ENCODE measurements around the gene NHEJ1.

The NHEJ1 gene

DNA sequence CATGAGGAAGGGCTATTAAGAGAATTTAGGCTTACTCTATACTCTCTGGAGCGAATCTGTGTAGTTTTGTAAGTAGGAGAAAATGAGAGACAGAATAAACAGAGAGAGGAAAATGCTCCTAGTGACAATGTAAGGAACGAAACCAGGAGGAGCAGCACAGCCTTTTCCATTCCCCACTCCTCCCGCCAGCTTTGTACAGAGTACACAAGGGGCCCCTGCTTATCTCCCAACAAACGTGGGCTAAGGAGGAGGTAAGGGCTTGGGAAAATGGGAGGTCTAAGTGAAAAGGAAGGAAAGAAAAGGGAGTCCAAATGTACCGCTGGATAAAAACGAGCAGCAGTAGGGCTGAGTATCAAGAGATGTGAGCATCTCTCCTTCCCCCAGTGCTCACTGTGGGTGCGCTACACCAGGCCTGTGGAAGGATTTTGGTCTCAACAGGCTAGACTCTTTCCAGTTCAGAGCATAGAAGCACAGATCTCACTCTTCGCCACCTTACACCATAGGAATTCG lies 87.8 kb downstream of the NHEJ1 start:
- no peaks in the 10 kb centered on the region for H3K4me1 ChIP-seq (ENCODE audit: insufficient read depth, insufficient read length)
- TF ChIP-seq SUZ12 (IDR thresholded peaks at IDR 0.05; ENCODE audit: extremely low read depth, insufficient read depth, insufficient read length) (no peak), YY1 (IDR thresholded peaks at IDR 0.05; ENCODE audit: insufficient read depth, insufficient read length) (no peak), ZNF274 (IDR thresholded peaks at IDR 0.05; ENCODE audit: low read depth, low read length) (no peak)
- H3K9me3 ChIP-seq (ENCODE audit: insufficient read depth, low read length): no peaks in the 10 kb centered on the region
- no peak overlapping the region for H3K4me3 ChIP-seq (ENCODE audit: insufficient read length, low read depth)
- no peak for DNase-seq (ENCODE audit: low read depth, low spot score)
- no peak overlapping the region for H3K9ac ChIP-seq (ENCODE audit: insufficient read length, low read depth)
- H3K36me3 ChIP-seq (ENCODE audit: insufficient read depth, insufficient read length, low read length): peaks cover 34% of the 10 kb centered on the region
- H3K27me3 ChIP-seq (ENCODE audit: insufficient read depth, insufficient read length): no peaks in the 10 kb centered on the region

DNA sequence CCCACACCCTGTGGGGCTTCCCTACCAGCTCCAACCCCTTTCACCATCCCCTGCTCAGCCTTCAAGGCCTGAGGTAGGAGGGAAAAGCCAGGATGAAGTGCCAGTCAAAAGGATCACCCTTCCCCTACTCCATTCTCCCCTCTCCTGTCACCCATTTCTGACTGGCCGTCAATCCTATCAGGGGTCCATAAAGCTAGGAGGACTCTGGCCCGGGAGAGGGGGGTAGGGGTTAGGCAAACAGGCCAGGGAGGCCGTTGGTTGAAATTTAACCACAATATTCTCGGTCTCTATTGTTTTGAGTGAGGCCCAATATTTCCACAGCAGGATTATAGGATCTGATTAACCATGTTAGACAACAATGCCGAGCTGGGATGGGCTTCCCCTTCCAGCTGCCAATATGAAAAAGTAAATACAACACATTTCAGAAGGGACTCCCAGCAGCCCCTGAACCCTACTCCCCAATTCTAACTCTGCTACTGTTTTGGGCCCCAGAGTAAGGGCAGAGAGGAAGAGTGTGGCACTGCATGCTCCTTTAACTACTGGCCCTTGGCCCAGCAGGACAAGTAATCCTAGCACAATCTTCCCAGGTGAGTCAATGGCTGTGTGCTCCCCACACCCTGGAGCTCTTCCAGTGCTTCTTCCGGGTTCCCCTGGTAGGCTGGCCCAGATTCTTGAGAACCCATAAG lies 89.3 kb downstream of the NHEJ1 start:
- Histone ChIP-seq H3K36me3 (ENCODE audit: insufficient read depth, insufficient read length, low read length) (peaks cover 20% of the 10 kb centered on the region), H3K27me3 (ENCODE audit: insufficient read depth, insufficient read length) (no peaks in the 10 kb centered on the region), H3K4me3 (ENCODE audit: insufficient read length, low read depth) (no peak overlapping the region), H3K9me3 (ENCODE audit: insufficient read depth, low read length) (no peaks in the 10 kb centered on the region), H3K9ac (ENCODE audit: insufficient read length, low read depth) (no peak overlapping the region), H3K4me1 (ENCODE audit: insufficient read depth, insufficient read length) (no peaks in the 10 kb centered on the region)
- DNase-seq (ENCODE audit: low read depth, low spot score): no peak
- TF ChIP-seq ZNF274 (IDR thresholded peaks at IDR 0.05; ENCODE audit: low read depth, low read length) (no peak), YY1 (IDR thresholded peaks at IDR 0.05; ENCODE audit: insufficient read depth, insufficient read length) (no peak), SUZ12 (IDR thresholded peaks at IDR 0.05; ENCODE audit: extremely low read depth, insufficient read depth, insufficient read length) (no peak)

DNA sequence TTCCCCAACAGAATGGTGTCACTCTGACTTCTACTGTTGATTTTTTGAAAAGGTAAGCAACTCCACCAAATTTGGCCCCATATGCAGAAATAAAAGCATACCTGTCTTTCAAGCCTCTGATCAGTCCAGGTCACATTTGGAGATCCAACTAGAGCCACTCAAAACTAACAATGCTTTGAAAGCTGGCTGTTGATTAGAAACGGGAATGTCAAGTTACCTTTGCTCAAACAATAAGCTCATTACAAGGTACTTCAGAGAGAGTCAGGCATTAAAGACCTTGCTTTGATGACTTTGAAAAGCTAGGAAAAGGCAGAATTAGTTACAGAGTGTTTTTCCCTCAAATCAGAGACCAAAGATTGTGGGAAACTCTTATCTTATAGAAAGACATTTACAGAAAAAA lies 95.1 kb downstream of the NHEJ1 start:
- peaks cover 3% of the 10 kb centered on the region for H3K36me3 ChIP-seq (ENCODE audit: insufficient read depth, insufficient read length, low read length)
- H3K4me3 ChIP-seq (ENCODE audit: insufficient read length, low read depth): no peak overlapping the region
- H3K9ac ChIP-seq (ENCODE audit: insufficient read length, low read depth): no peak overlapping the region
- no peaks in the 10 kb centered on the region for H3K9me3 ChIP-seq (ENCODE audit: insufficient read depth, low read length)
- H3K27me3 ChIP-seq (ENCODE audit: insufficient read depth, insufficient read length): peaks cover 39% of the 10 kb centered on the region
- peaks cover 4% of the 10 kb centered on the region for H3K4me1 ChIP-seq (ENCODE audit: insufficient read depth, insufficient read length)
- TF ChIP-seq YY1 (IDR thresholded peaks at IDR 0.05; ENCODE audit: insufficient read depth, insufficient read length): no peak
- no peak for TF ChIP-seq SUZ12 (IDR thresholded peaks at IDR 0.05; ENCODE audit: extremely low read depth, insufficient read depth, insufficient read length)
- TF ChIP-seq ZNF274 (IDR thresholded peaks at IDR 0.05; ENCODE audit: low read depth, low read length): no peak
- DNase-seq (ENCODE audit: low read depth, low spot score): no peak

DNA sequence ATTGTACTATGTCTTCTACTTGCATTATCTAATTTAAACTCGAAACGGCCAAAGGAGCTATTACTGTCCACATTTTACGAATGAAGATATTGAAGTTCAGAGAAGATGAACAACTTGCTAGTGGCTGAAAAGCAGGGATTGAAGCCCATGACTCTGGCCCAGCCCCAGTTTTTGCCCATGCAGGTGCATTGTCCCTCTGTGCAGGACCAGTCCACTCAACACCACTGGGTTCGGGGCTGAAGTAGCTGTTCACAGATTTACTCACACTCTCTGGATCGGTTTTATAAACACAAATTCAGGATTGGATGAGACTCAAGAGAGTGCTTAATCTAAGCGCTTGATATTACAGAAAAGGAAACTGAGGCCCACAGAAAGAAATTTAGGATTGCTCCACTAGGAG lies 98.5 kb downstream of the NHEJ1 start:
- Histone ChIP-seq H3K9me3 (ENCODE audit: insufficient read depth, low read length) (peaks cover 9% of the 10 kb centered on the region; the same call in 1 of the 2 replicates), H3K9ac (ENCODE audit: insufficient read length, low read depth) (no peak overlapping the region), H3K4me3 (ENCODE audit: insufficient read length, low read depth) (no peak overlapping the region), H3K27me3 (ENCODE audit: insufficient read depth, insufficient read length) (peaks cover 73% of the 10 kb centered on the region), H3K36me3 (ENCODE audit: insufficient read depth, insufficient read length, low read length) (no peaks in the 10 kb centered on the region), H3K4me1 (ENCODE audit: insufficient read depth, insufficient read length) (peaks cover 8% of the 10 kb centered on the region)
- TF ChIP-seq SUZ12 (IDR thresholded peaks at IDR 0.05; ENCODE audit: extremely low read depth, insufficient read depth, insufficient read length) (peak; percentile 14), YY1 (IDR thresholded peaks at IDR 0.05; ENCODE audit: insufficient read depth, insufficient read length) (no peak)
- no peak for DNase-seq (ENCODE audit: low read depth, low spot score)

DNA sequence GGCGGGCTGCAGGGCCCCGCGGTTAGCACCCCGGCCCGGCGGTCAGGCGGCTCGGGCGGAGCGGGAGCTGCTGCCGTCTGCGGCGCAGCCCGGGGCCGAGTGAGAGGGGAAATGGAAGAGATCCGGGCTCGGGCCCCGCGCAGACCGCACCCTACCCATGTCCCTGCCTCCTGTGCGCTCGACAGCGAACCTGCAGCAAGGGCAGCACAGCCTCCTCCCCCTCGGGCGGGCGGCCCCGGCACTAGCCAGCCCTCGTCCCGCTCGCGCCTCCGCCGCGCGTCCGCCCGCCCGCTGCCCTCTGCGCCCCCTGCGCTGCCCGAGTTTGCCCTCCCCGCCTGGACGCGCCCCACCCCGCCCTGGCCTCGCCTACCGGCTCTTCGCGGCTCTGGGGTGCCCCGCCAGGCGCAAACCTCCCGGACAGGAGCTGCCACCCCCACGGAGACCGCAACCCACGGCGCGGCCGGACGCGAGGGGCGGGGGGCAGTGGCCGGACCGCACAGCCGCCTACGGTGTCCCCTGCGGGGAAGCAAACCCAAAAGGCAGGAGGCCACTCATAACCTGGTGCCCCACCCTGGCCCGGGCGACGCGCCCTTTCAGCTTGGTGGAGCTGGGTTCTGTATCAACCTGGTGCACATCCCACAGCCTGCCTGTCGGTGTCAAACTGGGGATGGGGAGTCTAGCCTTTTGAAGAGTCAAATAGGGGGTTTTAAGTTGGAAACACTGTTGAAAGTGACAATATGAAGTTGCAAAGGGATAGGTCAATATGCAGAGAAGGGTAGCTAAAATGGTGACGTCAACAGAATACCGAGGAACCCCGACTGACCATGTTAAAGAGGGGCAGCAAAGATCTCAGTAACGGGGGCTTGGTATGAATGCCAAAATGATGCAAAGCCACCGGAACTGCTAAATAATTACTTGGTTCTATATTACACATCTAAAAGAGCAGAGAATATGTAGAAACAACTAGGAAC lies 99.5 kb downstream of the NHEJ1 start, which contains the start of gene IHH:
Gene IHH (minus strand): TSS at position 101 of the 971 bp plus-strand sequence. CDS start 454 bp downstream, outside the sequence.
- H3K4me3 ChIP-seq (ENCODE audit: insufficient read length, low read depth): peak within 1 kb of the TSS; percentile 49
- peak within 1 kb of the TSS; percentile 74 for H3K9ac ChIP-seq (ENCODE audit: insufficient read length, low read depth)
- H3K36me3 ChIP-seq (ENCODE audit: insufficient read depth, insufficient read length, low read length): no peaks in the 10 kb centered on the region
- DNase-seq (ENCODE audit: low read depth, low spot score): peak; percentile 13
- peaks cover 83% of the 10 kb centered on the region for H3K27me3 ChIP-seq (ENCODE audit: insufficient read depth, insufficient read length)
- TF ChIP-seq YY1 (IDR thresholded peaks at IDR 0.05; ENCODE audit: insufficient read depth, insufficient read length) (no peak), SUZ12 (IDR thresholded peaks at IDR 0.05; ENCODE audit: extremely low read depth, insufficient read depth, insufficient read length) (peak; percentile 79)
- H3K9me3 ChIP-seq (ENCODE audit: insufficient read depth, low read length): peaks cover 9% of the 10 kb centered on the region; the same call in 1 of the 2 replicates
- H3K4me1 ChIP-seq (ENCODE audit: insufficient read depth, insufficient read length): peaks cover 8% of the 10 kb centered on the region

DNA sequence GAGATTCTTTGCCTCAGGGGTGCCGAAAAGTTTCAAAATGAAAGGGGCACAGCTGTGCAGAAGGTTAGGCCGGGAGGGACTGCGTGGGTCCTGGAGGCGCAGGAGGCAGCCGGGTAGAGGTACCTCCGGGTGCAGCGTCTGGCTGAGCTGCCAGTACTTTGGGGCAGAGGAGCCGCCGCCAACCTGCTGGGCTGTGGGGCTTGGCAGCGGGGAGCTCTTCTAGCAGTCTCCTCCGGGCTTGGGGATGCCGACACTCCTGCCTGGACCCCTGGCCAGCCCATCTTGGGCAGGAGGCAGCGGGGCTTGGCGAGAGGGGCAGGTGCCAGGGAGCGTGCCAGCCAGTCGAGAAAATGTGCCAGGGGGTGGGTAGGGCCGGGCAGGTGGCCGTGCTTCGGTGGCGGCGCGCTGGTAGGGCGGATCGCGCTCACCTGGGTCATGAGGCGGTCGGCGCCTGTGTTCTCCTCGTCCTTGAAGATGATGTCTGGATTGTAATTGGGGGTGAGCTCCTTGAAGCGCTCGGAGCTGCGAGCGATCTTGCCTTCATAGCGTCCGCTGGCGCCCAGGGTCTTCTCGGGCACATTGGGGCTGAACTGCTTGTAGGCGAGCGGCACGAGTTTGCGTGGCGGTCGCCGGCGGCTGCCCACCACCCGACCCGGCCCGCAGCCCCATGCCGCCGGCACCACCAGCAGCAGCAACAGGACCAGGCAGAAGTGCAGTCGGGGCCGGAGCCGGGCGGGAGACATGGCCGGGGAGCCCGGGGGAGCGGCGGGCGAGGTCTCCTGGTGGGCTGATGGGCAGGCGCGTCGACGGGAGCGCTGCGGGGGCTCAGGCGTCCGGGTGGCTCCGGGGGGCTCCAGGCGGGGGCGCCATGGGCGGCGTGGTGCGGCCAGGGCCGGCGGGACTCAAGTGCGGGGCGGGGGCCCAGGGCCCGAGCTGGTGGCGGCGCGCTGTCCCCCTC lies 100.6 kb downstream of the NHEJ1 start:
- Histone ChIP-seq H3K36me3 (ENCODE audit: insufficient read depth, insufficient read length, low read length) (no peaks in the 10 kb centered on the region), H3K9me3 (ENCODE audit: insufficient read depth, low read length) (peaks cover 9% of the 10 kb centered on the region; the same call in 1 of the 2 replicates), H3K4me1 (ENCODE audit: insufficient read depth, insufficient read length) (peaks cover 8% of the 10 kb centered on the region), H3K9ac (ENCODE audit: insufficient read length, low read depth) (peak overlapping the region; percentile 47), H3K27me3 (ENCODE audit: insufficient read depth, insufficient read length) (peaks cover 93% of the 10 kb centered on the region), H3K4me3 (ENCODE audit: insufficient read length, low read depth) (peak overlapping the region; percentile 6)
- DNase-seq (ENCODE audit: low read depth, low spot score): no peak
- peak; percentile 87 for TF ChIP-seq SUZ12 (IDR thresholded peaks at IDR 0.05; ENCODE audit: extremely low read depth, insufficient read depth, insufficient read length)
- no peak for TF ChIP-seq YY1 (IDR thresholded peaks at IDR 0.05; ENCODE audit: insufficient read depth, insufficient read length)
